PC-3 (cell line): Measurements from ENCODE around the gene TMEM108. TPM values are rescaled to one million over a fixed set of nuclear protein-coding genes. Genes with fewer than 3 reads are reported as not detected.

Experiments
- ATAC-seq: fragments of 200-7000 bp; cut with Tn5 transposase; 2 replicates; pipeline ENCODE4 v1.9.1; 2020; ENCODE audit warnings: mild to moderate bottlenecking, moderate library complexity
- BruUV-seq: library from RNA; stranded (reverse); fragments of 400-500 nt; replicated peaks from 2 replicates; lab custom pipeline; 2021; lab: Mats Ljungman, UMichigan
- CTCF ChIA-PET: fragments of 300-600 bp; sonication (Branson Sonifier 250); formaldehyde crosslinking; loops from one replicate; lab custom pipeline; 2022; ENCODE audit warnings: antibody characterized with exemption; lab: Charles Lee
- POLR2A ChIA-PET: fragments of 300-600 bp; sonication (Branson Sonifier 250); formaldehyde crosslinking; loops from one replicate; lab custom pipeline; 2022; ENCODE audit warnings: antibody characterized with exemption; ENCODE audit not compliant: unreplicated experiment; lab: Charles Lee
- DNase-seq: peaks from one replicate; pipeline ENCODE4 v3.0.0-alpha.2; 2015
- H2AFZ ChIP-seq: fragments of 300-600 bp; sonication (generic); 2 replicates; pipeline ENCODE4 v1.6.0; 2016; ENCODE audit warnings: antibody characterized with exemption, low read length
- H3F3A ChIP-seq: fragments of 300-600 bp; sonication (generic); one replicate; pipeline ENCODE4 v1.6.0; 2017; ENCODE audit warnings: antibody characterized with exemption, low read length, control low read depth, mild to moderate bottlenecking; ENCODE audit not compliant: unreplicated experiment
- H3K27ac ChIP-seq: fragments of 300-600 bp; sonication (generic); 2 replicates; pipeline ENCODE4 v1.5.1; 2016; ENCODE audit warnings: mild to moderate bottlenecking, low read length
- H3K27me3 ChIP-seq: fragments of 300-600 bp; sonication (generic); 2 replicates; pipeline ENCODE4 v1.6.1; 2016; ENCODE audit warnings: low read length, mixed read lengths
- H3K36me3 ChIP-seq: fragments of 300-600 bp; sonication (generic); 2 replicates; pipeline ENCODE4 v1.6.1; 2016; ENCODE audit warnings: low read depth, mixed run types, low read length, mixed read lengths
- H3K4me1 ChIP-seq: fragments of 300-600 bp; sonication (generic); 2 replicates; pipeline ENCODE4 v1.5.1; 2016; ENCODE audit warnings: low read length; ENCODE audit not compliant: insufficient read depth
- H3K4me2 ChIP-seq: fragments of 300-600 bp; sonication (generic); 2 replicates; pipeline ENCODE4 v1.6.0; 2016; ENCODE audit warnings: low read length
- H3K4me3 ChIP-seq: fragments of 300-600 bp; sonication (generic); 2 replicates; pipeline ENCODE4 v1.5.1; 2016; ENCODE audit warnings: mild to moderate bottlenecking, low read length, mixed read lengths
- H3K79me2 ChIP-seq: fragments of 300-600 bp; sonication (generic); 2 replicates; pipeline ENCODE4 v1.6.1; 2017; ENCODE audit warnings: low read length, mixed read lengths
- H3K9ac ChIP-seq: fragments of 300-600 bp; sonication (generic); 2 replicates; pipeline ENCODE4 v1.6.0; 2016; ENCODE audit warnings: mild to moderate bottlenecking, low read length
- H3K9me2 ChIP-seq: fragments of 300-600 bp; sonication (generic); replicated peaks from 2 replicates; pipeline ENCODE4 v1.6.1; 2016; ENCODE audit warnings: mixed run types, low read length, mixed read lengths
- H3K9me3 ChIP-seq: fragments of 300-600 bp; sonication (generic); 2 replicates; pipeline ENCODE4 v1.6.1; 2016; ENCODE audit warnings: low read length, mixed read lengths
- H4K20me1 ChIP-seq: fragments of 300-600 bp; sonication (generic); 2 replicates; pipeline ENCODE4 v1.6.1; 2016; ENCODE audit warnings: low read length, mixed read lengths
- CTCF ChIP-seq: fragments of 300-600 bp; sonication (generic); conservative IDR thresholded peaks from 2 replicates; pipeline ENCODE4 v1.5.1; 2017; ENCODE audit warnings: antibody characterized with exemption, low read depth, mild to moderate bottlenecking, low read length
- EZH2 ChIP-seq: fragments of 300-600 bp; sonication (generic); IDR thresholded peaks from one replicate; pipeline ENCODE4 v1.6.1; 2017; ENCODE audit warnings: antibody characterized with exemption, mild to moderate bottlenecking, low read length; ENCODE audit not compliant: unreplicated experiment
- EZH2phosphoT487 ChIP-seq: fragments of 300-600 bp; sonication (generic); IDR thresholded peaks from 2 replicates; pipeline ENCODE4 v1.6.1; 2018; ENCODE audit warnings: mild to moderate bottlenecking, antibody characterized with exemption, low read length, borderline replicate concordance
- intact Hi-C: fragments of 100-400 bp; cut with micrococcal nuclease; formaldehyde crosslinking; loops from 2 replicates; pipeline ENCODE4 v1.9.0; 2023
- total RNA-seq: library from RNA; depleted of rRNA; stranded (reverse); fragments of >200 nt; gene quantifications from 2 replicates; pipeline ENCODE4 v1.2.3, GENCODE V29; 2014

The TMEM108 gene
- total RNA-seq, 1 experiment from 2014 or later = not detected

GRCh38 chr3:133136114-133137041 is 98.2 kb downstream of the TMEM108 start:
- Histone ChIP-seq H3K4me3 (no peak overlapping the region), H3K9me2 (no peaks in the 10 kb centered on the region), H2AFZ (no peak overlapping the region), H3K27me3 (peaks cover 8% of the 10 kb centered on the region; the same call in 1 of the 2 replicates), H3K27ac (no peak overlapping the region), H3F3A (no peaks in the 10 kb centered on the region), H3K79me2 (no peaks in the 10 kb centered on the region), H3K4me1 (no peaks in the 10 kb centered on the region), H3K36me3 (no peaks in the 10 kb centered on the region), H3K9me3 (no peaks in the 10 kb centered on the region), H4K20me1 (no peaks in the 10 kb centered on the region), H3K9ac (no peak overlapping the region), H3K4me2 (no peak overlapping the region)
- intact Hi-C loops = no loop called here
- POLR2A ChIA-PET = no interaction called here
- no peak for TF ChIP-seq CTCF
- no peak for TF ChIP-seq EZH2phosphoT487
- TF ChIP-seq EZH2 = no peak
- CTCF ChIA-PET = no interaction called here
- DNase-seq (peak; percentile 38), ATAC-seq (no peak)
- BruUV-seq = no TSS peak

- Histone ChIP-seq H4K20me1 (no peaks in the 10 kb centered on the region), H3K4me3 (no peak overlapping the region), H3K9me3 (no peaks in the 10 kb centered on the region), H3K4me1 (no peaks in the 10 kb centered on the region), H3K9me2 (no peaks in the 10 kb centered on the region), H3K27ac (no peak overlapping the region), H3F3A (no peaks in the 10 kb centered on the region), H3K79me2 (no peaks in the 10 kb centered on the region), H3K36me3 (no peaks in the 10 kb centered on the region), H2AFZ (no peak overlapping the region), H3K4me2 (no peak overlapping the region), H3K27me3 (peaks cover 8% of the 10 kb centered on the region; the same call in 1 of the 2 replicates), H3K9ac (no peak overlapping the region)
- TF ChIP-seq EZH2 (no peak), CTCF (no peak)
- intact Hi-C loops = no loop called here
- CTCF ChIA-PET = no interaction called here
- POLR2A ChIA-PET = no interaction called here
- ATAC-seq (no peak), DNase-seq (no peak)
- no TSS peak for BruUV-seq
Measured at GRCh38 chr3:133137042-133137996, 99.1 kb downstream of the TMEM108 start.
